ENCODE results near the gene CALCOCO1.
"Not testable (repeated sequence)": the region's sequence is repeated elsewhere in the genome, so short reads cannot be mapped to it uniquely, and the experiment has no call there.

CALCOCO1 gene

GRCh38 chr12:53698948-53699677 is 28.1 kb downstream of the CALCOCO1 start:
- no peak for DNase-seq (ENCODE audit: low read depth in 2 of 2)

- no peak for DNase-seq (ENCODE audit: low read depth in 2 of 2)
Observed at GRCh38 chr12:53696655-53697331, 30.5 kb downstream of the CALCOCO1 start.

- no peak for DNase-seq (ENCODE audit: low read depth in 2 of 2)
Observed at GRCh38 chr12:53696285-53696654, 31.0 kb downstream of the CALCOCO1 start.

GRCh38 chr12:53695152-53696145 is 31.8 kb downstream of the CALCOCO1 start:
- DNase-seq (ENCODE audit: low read depth in 2 of 2) = no peak

- DNase-seq (ENCODE audit: low read depth in 2 of 2) = no peak
Observed at GRCh38 chr12:53694756-53695151, 32.5 kb downstream of the CALCOCO1 start.

GRCh38 chr12:53688134-53688533 is 39.1 kb downstream of the CALCOCO1 start:
- no peak for DNase-seq (ENCODE audit: low read depth in 2 of 2)

GRCh38 chr12:53686436-53686835 is 40.8 kb downstream of the CALCOCO1 start:
- no peak for DNase-seq (ENCODE audit: low read depth in 2 of 2)

GRCh38 chr12:53684654-53685220 is 42.5 kb downstream of the CALCOCO1 start:
- DNase-seq (ENCODE audit: low read depth in 2 of 2) = no peak

- DNase-seq (ENCODE audit: low read depth in 2 of 2) = no peak
Observed at GRCh38 chr12:53683983-53684382, 43.3 kb downstream of the CALCOCO1 start.

- no peak for DNase-seq (ENCODE audit: low read depth in 2 of 2)
Observed at GRCh38 chr12:53683494-53683893, 43.8 kb downstream of the CALCOCO1 start.

GRCh38 chr12:53680061-53680460 is 47.2 kb downstream of the CALCOCO1 start:
- not testable (repeated sequence) for DNase-seq (ENCODE audit: low read depth in 2 of 2)

- DNase-seq (ENCODE audit: low read depth in 2 of 2) = no peak
Observed at GRCh38 chr12:53677800-53678148, 49.5 kb downstream of the CALCOCO1 start.

GRCh38 chr12:53677016-53677799 is 50.0 kb downstream of the CALCOCO1 start:
- DNase-seq (ENCODE audit: low read depth in 2 of 2) = no peak

- no peak for DNase-seq (ENCODE audit: low read depth in 2 of 2)
Observed at GRCh38 chr12:53676656-53677015, 50.6 kb downstream of the CALCOCO1 start.

GRCh38 chr12:53675701-53676607 is 51.3 kb downstream of the CALCOCO1 start, which contains the start of gene ATP5MC2:
Gene ATP5MC2, minus strand, starts transcription at chr12:53676083. Its CDS starts 3,469 bp downstream, at chr12:53672614.
- DNase-seq (ENCODE audit: low read depth in 2 of 2) = peak; percentile 93 to 95

- no peak for DNase-seq (ENCODE audit: low read depth in 2 of 2)
Observed at GRCh38 chr12:53674977-53675700, 52.1 kb downstream of the CALCOCO1 start.

- DNase-seq (ENCODE audit: low read depth in 2 of 2) = no peak
Observed at GRCh38 chr12:53670971-53671370, 56.3 kb downstream of the CALCOCO1 start.

- no peak for DNase-seq (ENCODE audit: low read depth in 2 of 2)
Observed at GRCh38 chr12:53670308-53670707, 56.9 kb downstream of the CALCOCO1 start.

- DNase-seq (ENCODE audit: low read depth in 2 of 2) = no peak
Observed at GRCh38 chr12:53667080-53667479, 60.2 kb downstream of the CALCOCO1 start.
